ENCODE measurements around the gene CDH13. TPM values are rescaled to one million over a fixed set of nuclear protein-coding genes. Genes with fewer than 3 reads are reported as not detected.

Gene CDH13
- polyA plus RNA-seq, 2 of the 4 experiments (the other 2 are of a cell fraction), result not detected

- peak; percentile 32 to 53; a peak in 2 of 5 replicates for TF ChIP-seq RAD21 (conservative IDR thresholded peaks at IDR 0.05 in 1 of 2, IDR thresholded peaks at IDR 0.05 in 1 of 2)
- TF ChIP-seq HMGXB4 (CRISPR knock-in tag; IDR thresholded peaks at IDR 0.05; ENCODE audit: borderline replicate concordance), result no peak
Observed at GRCh38 chr16:83356266-83356665, 729.5 kb downstream of the CDH13 start (continued).

- Histone ChIP-seq H3K4me1 (no peaks in the 10 kb centered on the region), H3K4me3 (no peak overlapping the region), H3K4me2 (no peak overlapping the region), H3K9me3 (no peaks in the 10 kb centered on the region), H3K27ac (no peak overlapping the region)
- WGBS (ENCODE audit: missing lambda C conversion rate), result 4% methylated on average over 4 of the region's 4 CpGs
- ATAC-seq (no peak), FAIRE-seq (no peak), DNase-seq (ENCODE audit: low read depth in 1 of 2, low spot score in 1 of 2) (no peak)
- POLR2A ChIA-PET, result no interaction called here
- CTCF ChIA-PET, result interaction anchor here (0.5 to 1.7 kb wide), 15 partner anchors 8 to 1093 kb away, joined by 3 to 5 read pairs (median 3); no protein-coding TSS in a partner anchor
- TF ChIP-seq EHMT2 (IDR thresholded peaks at IDR 0.05; ENCODE audit: low read depth) (no peak), CHD2 (IDR thresholded peaks at IDR 0.05; ENCODE audit: low read length, partially characterized antibody) (no peak)
Observed at GRCh38 chr16:83356986-83357385, 730.2 kb downstream of the CDH13 start.

GRCh38 chr16:83363521-83363920 lies 736.8 kb downstream of the CDH13 start:
- DNase-seq (ENCODE audit: low read depth in 1 of 2, low spot score in 1 of 2), result no peak
- H3K4me3 ChIP-seq, result no peak overlapping the region
- H3K4me1 ChIP-seq, result no peaks in the 10 kb centered on the region
- H3K4me2 ChIP-seq, result no peak overlapping the region
- TF ChIP-seq SREBF2 (IDR thresholded peaks at IDR 0.05) (no peak), SMC3 (IDR thresholded peaks at IDR 0.05) (no peak), CEBPB (IDR thresholded peaks at IDR 0.05) (no peak), KDM1A (IDR thresholded peaks at IDR 0.05; ENCODE audit: low read depth) (no peak)
- FAIRE-seq, result no peak
- no peak for ATAC-seq
- 8% methylated on average over 4 of the region's 4 CpGs for WGBS (ENCODE audit: missing lambda C conversion rate)
- no peaks in the 10 kb centered on the region for H3K9me3 ChIP-seq
- ChIA-PET POLR2A (no interaction called here), CTCF (no interaction called here)
- no peak overlapping the region for H3K27ac ChIP-seq

GRCh38 chr16:83365166-83365565 lies 738.4 kb downstream of the CDH13 start:
- Histone ChIP-seq H3K4me3 (no peak overlapping the region), H3K9me3 (no peaks in the 10 kb centered on the region), H3K4me1 (no peaks in the 10 kb centered on the region), H3K27ac (no peak overlapping the region), H3K4me2 (no peak overlapping the region)
- WGBS (ENCODE audit: missing lambda C conversion rate), result 0% methylated on average over 3 of the region's 3 CpGs
- no peak for FAIRE-seq
- no peak for TF ChIP-seq NR3C1 (IDR thresholded peaks at IDR 0.05)
- no peak for TF ChIP-seq FOSB (CRISPR knock-in tag; IDR thresholded peaks at IDR 0.05)
- no peak for TF ChIP-seq MAX (IDR thresholded peaks at IDR 0.05)
- TF ChIP-seq E2F6 (IDR thresholded peaks at IDR 0.05; ENCODE audit: borderline replicate concordance, low read depth), result no peak
- no peak for TF ChIP-seq HDAC2 (IDR thresholded peaks at IDR 0.05)
- no peak for ATAC-seq
- ChIA-PET POLR2A (no interaction called here), CTCF (interaction anchor here (1.4 kb wide), 1 partner anchor 9 kb away, joined by 3 read pairs; no protein-coding TSS in a partner anchor)
- no peak for DNase-seq (ENCODE audit: low read depth in 1 of 2, low spot score in 1 of 2)

GRCh38 chr16:83366228-83366627 lies 739.5 kb downstream of the CDH13 start:
- no peak overlapping the region for H3K4me3 ChIP-seq
- no peak for FAIRE-seq
- DNase-seq (ENCODE audit: low read depth in 1 of 2, low spot score in 1 of 2), result no peak
- no peak overlapping the region for H3K27ac ChIP-seq
- H3K4me1 ChIP-seq, result no peaks in the 10 kb centered on the region
- H3K4me2 ChIP-seq, result no peak overlapping the region
- 43% methylated on average over 12 of the region's 12 CpGs for WGBS (ENCODE audit: missing lambda C conversion rate)
- no peak for TF ChIP-seq HOXB5 (CRISPR knock-in tag; IDR thresholded peaks at IDR 0.05)
- ATAC-seq, result no peak
- H3K9me3 ChIP-seq, result no peaks in the 10 kb centered on the region
- CTCF ChIA-PET, result interaction anchor here (1.1 to 1.2 kb wide), 2 partner anchors 10 to 20 kb away, joined by 3 to 4 read pairs; no protein-coding TSS in a partner anchor
- POLR2A ChIA-PET, result no interaction called here
